ENCODE data around the gene LCN15.
"Not testable (repeated sequence)": the region's sequence is repeated elsewhere in the genome, so short reads cannot be mapped to it uniquely, and the experiment has no call there.

LCN15 gene

GRCh38 chr9:136786451-136786850, 22.1 kb upstream of the LCN15 start:
- Histone ChIP-seq H3K27ac (no peak overlapping the region), H3K4me3 (no peak overlapping the region)
- no peak for TF ChIP-seq CTCF (IDR thresholded peaks at IDR 0.05)
- DNase-seq (ENCODE audit: low spot score) = no peak

GRCh38 chr9:136785565-136786355, 21.4 kb upstream of the LCN15 start:
- not testable (repeated sequence) for H3K27ac ChIP-seq; DNase-seq (ENCODE audit: low spot score); H3K4me3 ChIP-seq

GRCh38 chr9:136784997-136785361, 20.7 kb upstream of the LCN15 start:
- no peak for TF ChIP-seq CTCF (IDR thresholded peaks at IDR 0.05)
- DNase-seq (ENCODE audit: low spot score) = no peak
- no peak overlapping the region for H3K27ac ChIP-seq

GRCh38 chr9:136784249-136784996, 20.1 kb upstream of the LCN15 start:
- Histone ChIP-seq H3K4me3 (no peak overlapping the region), H3K27ac (no peak overlapping the region)
- no peak for DNase-seq (ENCODE audit: low spot score)
- no peak for TF ChIP-seq CTCF (IDR thresholded peaks at IDR 0.05)

More at GRCh38 chr9:136784997-136785361, 20.7 kb upstream of the LCN15 start:
- H3K4me3 ChIP-seq = no peak overlapping the region

- no peak overlapping the region for H3K4me3 ChIP-seq
- TF ChIP-seq CTCF (IDR thresholded peaks at IDR 0.05) = no peak
- H3K27ac ChIP-seq = no peak overlapping the region
- no peak for DNase-seq (ENCODE audit: low spot score)
Observed at GRCh38 chr9:136782452-136782851, 18.1 kb upstream of the LCN15 start.

- TF ChIP-seq CTCF (IDR thresholded peaks at IDR 0.05) = no peak
- Histone ChIP-seq H3K4me3 (no peak overlapping the region), H3K27ac (no peak overlapping the region)
- DNase-seq (ENCODE audit: low spot score) = no peak
Observed at GRCh38 chr9:136779808-136780207, 15.5 kb upstream of the LCN15 start.

- no peak for DNase-seq (ENCODE audit: low spot score)
- no peak for TF ChIP-seq CTCF (IDR thresholded peaks at IDR 0.05)
- Histone ChIP-seq H3K4me3 (no peak overlapping the region), H3K27ac (no peak overlapping the region)
Observed at GRCh38 chr9:136777359-136777758, 13.0 kb upstream of the LCN15 start.

Measured in coronary artery (tissue), 2 donors.